Thyroid gland (tissue), 4 donors: Measurements from ENCODE around the gene PDXK.

ENCODE experiments used
- POLR2A ChIP-seq, 2 donors: fragments of 450-650 bp; IDR thresholded peaks; one replicate each; pipeline ENCODE4 v1.6.1; 2017; ENCODE audit warnings: antibody characterized with exemption in 2 of 2, mild to moderate bottlenecking in 2 of 2, moderate library complexity in 1 of 2
- TF ChIP-seq, protein P1 (sequence below), 6 experiments: fragments of 200-600 bp in 3 of 6; fragments of 450-650 bp in 3 of 6; sonication (generic) in 3 of 6; IDR thresholded peaks; one replicate each; pipeline ENCODE4 v1.5.1; 2016 to 2019; ENCODE audit warnings: antibody characterized with exemption in 6 of 6, mild to moderate bottlenecking in 2 of 6, inconsistent platforms in 1 of 6, moderate library complexity in 1 of 6

DNA sequence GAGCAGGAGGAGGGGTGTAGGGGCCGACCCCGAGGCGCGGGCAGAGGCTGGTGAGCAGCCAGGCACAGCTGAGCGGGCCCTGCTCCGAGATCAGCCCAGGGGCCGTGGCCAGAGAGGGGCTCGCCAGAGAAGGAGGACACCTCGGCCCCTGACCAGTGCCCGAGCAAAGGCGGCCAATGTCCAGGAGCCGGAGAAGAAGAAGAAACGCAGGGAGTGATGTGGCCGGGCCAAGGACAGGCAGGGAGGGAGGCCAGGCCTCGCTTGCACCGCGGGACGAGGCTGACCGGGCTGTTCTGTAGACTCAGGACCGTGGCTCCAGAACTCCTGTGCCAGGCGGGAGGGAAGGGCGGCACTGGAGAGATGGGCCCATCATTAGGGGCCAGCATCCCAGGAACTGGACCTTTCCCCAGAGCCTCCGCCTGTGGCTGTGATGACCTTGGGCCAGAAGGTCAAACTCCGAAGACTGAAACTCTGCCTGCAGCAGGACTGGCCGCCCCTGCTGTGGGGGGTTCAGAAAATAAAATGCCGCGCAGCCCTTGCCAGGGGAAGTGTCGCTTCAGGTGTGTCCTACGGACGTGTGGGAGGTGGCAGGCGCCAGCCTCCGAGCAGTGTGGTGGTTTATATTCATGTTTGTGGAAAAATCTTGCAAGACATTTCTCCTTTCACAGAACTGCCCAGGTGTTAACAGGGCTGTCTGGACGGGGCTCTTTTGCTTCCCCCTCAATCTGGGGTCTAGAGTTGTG, 84.8 kb downstream of the PDXK start:
- TF ChIP-seq, protein P1, sequence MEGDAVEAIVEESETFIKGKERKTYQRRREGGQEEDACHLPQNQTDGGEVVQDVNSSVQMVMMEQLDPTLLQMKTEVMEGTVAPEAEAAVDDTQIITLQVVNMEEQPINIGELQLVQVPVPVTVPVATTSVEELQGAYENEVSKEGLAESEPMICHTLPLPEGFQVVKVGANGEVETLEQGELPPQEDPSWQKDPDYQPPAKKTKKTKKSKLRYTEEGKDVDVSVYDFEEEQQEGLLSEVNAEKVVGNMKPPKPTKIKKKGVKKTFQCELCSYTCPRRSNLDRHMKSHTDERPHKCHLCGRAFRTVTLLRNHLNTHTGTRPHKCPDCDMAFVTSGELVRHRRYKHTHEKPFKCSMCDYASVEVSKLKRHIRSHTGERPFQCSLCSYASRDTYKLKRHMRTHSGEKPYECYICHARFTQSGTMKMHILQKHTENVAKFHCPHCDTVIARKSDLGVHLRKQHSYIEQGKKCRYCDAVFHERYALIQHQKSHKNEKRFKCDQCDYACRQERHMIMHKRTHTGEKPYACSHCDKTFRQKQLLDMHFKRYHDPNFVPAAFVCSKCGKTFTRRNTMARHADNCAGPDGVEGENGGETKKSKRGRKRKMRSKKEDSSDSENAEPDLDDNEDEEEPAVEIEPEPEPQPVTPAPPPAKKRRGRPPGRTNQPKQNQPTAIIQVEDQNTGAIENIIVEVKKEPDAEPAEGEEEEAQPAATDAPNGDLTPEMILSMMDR (IDR thresholded peaks at IDR 0.05): no peak
- TF ChIP-seq POLR2A (IDR thresholded peaks at IDR 0.05): no peak
